Measurements from ENCODE around the gene DNAJC8.

The DNAJC8 gene, protein sequence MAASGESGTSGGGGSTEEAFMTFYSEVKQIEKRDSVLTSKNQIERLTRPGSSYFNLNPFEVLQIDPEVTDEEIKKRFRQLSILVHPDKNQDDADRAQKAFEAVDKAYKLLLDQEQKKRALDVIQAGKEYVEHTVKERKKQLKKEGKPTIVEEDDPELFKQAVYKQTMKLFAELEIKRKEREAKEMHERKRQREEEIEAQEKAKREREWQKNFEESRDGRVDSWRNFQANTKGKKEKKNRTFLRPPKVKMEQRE

DNA sequence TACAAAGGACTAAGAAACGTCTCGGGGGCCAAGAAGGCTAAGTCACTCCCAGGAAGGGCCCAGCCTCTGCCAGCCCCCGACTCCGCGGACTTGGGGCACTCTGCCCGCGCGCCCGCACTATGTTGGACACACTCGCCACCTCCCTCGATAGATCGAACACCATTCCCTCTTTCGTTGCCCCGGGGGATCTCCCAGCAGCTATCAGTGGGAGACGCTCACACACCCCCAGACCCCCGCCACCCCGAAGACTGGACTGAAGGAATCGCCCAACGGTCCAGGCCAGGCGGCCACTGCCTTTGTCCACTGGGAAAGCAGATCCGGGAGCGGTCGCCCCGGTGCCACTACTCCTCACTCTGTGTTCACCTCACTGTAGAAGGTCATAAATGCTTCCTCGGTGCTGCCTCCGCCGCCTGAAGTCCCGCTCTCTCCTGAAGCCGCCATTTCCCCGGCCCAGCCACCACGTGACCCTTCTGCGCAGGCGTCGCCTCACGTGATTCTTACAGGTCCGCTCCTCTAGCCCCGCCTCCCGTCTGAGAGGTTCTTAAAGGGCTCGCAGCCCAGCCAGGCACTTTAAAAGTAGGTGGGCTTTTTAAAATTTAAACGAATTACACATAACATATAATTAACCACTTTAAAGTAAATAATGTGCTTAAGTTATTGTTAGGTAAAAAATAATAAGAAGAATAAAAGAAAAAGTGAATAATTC, at the start of gene DNAJC8:
Gene DNAJC8, minus strand, starts transcription at position 472 of the 706 bp plus-strand sequence. Its CDS starts 31 bp downstream, at position 441.
- peak; percentile 93 for DNase-seq

DNA sequence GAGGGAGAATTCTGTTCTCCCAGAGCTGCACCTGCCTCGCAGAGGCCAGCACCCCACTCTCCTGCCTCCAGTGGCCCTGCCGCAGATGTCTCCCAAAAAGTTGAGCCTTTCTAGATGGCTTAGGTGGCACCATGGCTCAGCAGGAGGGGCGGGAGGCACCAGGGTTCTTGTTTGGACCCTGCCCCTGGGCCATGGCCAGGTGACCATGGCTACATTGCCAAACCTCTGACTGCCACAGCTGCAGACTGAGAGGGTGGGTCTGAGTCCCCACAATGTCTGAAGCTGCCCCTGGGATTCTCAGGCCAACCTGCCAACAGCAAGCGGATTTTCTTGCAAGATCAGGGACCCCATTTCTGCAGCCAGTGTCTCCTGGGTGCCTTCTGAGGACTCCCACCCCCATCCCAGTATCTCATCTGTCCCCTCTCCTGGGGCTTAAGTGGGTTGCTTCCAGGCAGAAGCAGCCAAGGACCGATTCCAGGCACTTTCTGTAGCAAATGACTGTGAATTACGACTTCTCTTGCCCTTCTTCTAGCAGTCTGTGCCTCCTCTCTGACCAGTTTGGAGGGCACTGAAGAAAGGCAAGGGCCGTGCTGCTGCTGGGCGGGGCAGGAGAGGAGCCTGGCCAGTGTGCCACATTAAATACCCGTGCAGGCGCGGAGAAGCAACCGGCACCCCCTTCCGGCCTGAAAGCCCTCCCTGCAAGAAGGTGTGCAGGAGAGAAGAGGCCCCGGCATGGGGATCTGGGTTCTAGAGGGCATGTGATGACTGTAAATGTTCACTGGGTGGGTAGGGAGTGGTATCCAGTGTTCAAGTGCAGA, 49.0 kb upstream of the DNAJC8 start:
- DNase-seq = no peak

DNA sequence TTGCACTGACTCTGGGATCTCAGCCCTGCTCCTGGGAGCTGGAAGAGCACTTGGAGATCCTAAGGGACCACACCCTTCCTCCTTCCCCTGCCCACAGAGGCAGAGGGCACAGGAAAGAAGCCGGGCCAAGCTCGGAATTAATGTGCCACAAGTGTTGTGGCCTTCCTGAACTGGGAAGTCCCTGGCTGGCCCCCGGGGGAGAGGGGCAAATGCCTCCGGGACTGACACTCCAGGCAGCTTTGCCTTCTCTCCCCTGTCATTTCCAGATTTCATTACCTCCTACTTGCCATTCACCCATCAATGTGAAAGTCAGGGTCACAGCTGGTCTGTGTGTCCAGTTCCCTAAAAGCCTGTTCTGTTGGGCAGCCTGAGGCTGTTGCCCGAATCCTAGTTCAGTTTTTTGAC, 48.1 kb upstream of the DNAJC8 start:
- DNase-seq = no peak

DNA sequence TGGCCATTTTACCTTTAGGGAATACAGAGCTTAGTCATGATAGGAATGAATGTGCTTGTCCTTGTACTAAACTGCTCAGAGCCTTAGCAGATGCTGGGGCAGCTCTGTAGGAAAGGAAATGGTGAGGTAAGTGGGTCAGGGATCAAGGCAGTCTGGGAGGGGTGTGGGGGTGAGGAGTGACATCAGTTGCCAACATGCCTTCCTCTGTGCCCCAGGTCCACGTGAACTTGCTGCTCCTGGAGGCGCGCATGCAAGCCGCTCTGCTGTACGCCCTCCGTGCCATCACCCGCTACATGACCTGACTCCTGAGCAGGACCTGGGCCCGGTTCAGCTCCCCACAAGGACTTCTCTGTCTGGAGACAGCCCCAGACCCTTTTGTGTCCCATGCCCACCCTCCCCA, 47.7 kb upstream of the DNAJC8 start:
- no peak for DNase-seq

DNA sequence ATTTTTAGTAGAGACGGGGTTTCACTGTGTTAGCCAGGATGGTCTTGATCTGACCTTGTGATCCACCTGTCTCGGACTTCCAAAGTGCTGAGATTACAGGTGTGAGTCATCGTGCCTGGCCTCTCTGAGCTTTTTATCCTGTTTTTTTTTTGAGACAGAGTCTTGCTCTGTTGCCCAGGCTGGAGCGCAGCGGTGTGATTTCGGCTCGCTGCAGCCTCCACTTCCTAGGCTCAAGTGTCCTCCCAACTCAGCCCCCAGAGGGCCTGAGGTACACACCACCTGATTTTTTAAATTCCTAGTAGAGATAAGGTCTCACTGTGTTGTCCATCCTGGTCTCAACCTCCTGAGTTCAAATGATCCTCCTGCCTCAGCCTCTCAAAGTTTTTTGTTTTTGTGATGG, 46.9 kb upstream of the DNAJC8 start:
- no peak for DNase-seq

DNA sequence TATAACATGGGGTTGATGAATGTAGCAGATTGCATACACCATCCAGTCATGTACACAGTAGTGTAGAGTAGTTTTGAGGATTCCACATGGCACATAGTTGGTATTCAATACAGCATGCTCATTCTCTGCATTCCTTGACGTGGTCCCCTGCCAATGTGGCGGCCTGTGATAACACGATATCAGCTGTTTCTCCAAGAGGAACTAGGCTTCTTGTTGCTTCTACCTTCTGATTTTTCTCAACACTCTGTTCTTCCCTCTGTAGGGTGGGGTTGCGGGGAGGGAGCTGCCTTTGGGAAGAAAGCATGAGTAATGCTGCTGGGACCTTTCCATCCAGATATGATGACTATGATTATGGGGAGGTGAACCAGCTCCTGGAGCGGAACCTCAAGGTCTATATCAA, 45.9 kb upstream of the DNAJC8 start:
- no peak for DNase-seq

DNA sequence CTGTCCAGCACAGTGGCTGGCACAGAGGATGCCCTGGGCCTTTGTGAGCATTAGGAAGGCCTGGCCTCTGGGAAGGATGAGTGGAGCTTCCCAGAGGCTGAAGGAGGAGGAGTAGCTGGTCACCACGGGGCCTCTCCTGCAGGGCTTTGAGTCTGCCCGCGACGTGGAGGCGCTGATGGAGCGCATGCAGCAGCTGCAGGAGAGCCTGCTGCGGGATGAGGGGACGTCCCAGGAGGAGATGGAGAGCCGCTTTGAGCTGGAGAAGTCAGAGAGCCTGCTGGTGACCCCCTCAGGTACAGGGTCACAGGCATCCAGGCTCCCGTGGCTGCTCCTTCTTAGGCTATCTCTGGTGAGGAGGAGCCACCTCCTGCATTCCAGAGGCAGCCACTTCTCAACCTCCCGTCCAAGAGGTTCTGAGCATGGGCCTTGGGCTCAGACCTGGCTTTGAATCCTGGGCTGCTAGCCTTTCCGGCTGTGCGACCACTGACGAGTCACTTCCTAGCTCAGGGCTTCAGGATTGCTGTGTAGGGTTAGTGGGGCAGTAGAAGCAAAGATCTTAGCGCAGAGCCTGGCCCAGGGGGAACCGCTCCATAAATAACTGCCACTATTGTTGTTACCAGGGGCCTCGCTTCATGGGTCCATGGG, 40.5 kb upstream of the DNAJC8 start:
- no peak for DNase-seq

DNA sequence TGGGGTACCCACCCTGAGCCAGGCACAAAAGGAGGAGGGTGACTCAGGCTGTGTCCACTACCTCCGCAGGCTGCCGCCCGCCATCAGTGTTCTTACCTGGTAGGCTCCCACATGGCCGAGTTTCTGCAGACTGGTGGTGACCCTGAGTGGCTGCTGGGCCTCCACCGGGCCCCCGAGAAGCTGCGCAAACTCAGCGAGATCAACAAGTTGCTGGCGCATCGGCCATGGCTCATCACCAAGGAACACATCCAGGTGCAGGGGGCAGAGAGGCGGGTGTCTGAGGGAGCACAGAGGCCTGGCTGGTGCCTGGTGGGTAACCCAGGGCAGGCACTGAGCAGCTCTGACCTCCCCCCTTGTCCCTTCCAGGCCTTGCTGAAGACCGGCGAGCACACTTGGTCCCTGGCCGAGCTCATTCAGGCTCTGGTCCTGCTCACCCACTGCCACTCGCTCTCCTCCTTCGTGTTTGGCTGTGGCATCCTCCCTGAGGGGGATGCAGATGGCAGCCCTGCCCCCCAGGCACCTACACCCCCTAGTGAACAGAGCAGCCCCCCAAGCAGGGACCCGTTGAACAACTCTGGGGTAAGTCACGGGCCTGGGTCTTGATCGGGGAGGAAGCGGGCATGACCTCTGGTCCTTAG, 39.5 kb upstream of the DNAJC8 start:
- no peak for DNase-seq

DNA sequence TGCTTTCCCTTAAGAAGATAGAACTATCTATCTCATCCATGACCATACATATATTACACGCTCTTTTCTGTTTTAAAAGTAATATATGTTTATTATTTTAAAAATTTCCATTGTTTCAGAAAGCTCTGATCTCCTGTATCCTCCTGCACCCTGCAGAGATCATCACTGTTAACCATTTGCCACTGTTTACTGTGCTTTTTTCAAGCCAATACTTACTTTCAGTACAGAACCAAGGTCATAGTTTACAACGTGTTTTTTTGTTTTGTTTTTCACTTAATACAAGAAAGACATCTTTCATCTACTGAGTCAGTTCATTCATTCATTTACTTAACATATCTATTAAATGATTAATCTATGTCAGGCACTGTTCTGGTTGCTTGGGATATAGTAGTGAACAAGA, 36.7 kb upstream of the DNAJC8 start:
- no peak for DNase-seq

DNA sequence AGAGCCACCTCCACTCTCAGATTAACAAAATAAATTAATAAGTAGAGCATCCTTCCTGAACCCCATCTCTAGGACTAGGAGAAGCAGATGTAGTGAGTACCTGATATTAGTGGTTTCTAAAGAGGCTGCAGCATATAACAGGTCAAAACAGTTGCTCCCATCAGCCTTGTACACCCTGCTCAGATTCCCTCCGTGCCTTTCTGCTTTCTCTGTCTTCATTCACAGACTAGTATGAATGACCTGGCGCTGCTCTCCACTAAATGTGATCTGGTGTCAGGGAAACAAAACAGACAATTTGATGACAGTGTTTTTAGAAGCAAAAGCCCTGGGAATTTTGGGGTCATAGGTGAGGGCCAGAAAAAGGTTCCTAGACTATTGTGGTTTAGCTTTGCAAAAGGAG, 34.8 kb upstream of the DNAJC8 start:
- no peak for DNase-seq

DNA sequence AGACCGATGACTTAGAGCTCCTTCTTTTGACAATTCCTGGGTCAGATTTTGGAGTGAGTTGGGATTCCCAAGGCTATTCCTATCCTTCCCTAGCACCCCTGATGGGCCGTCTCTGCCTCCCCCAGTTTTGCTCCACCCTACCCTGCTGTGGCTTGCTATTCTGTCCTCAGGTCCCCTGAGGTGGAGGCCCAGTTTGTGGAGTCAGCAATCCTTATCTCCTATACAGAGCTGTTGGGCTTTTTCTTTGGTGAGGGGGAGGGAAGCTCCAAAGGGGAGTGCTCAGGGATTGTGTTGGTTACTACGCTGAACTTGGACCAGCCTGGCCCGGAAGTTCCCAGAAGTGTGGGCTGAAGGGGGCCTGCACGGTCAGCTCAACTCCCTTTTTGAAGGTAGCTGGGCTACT, 34.1 kb upstream of the DNAJC8 start:
- no peak for DNase-seq

DNA sequence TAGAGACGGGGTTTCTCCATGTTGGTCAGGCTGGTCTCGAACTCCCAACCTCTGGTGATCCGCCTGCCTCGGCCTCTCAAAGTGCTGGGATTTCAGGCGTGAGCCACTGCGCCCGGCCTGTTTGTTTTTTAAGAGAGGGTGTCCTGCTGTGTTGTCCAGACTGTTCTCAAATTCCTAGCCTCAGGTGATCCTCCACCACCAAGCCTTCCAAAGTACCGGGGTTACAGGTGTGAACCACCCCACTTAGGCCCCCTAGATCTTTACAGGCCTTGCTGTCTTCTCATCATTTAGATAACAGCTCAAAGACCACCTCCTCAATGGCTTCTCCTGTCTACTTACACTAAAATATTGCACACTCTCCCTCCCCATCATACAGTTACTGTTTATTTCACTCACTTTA, 32.7 kb upstream of the DNAJC8 start:
- DNase-seq = no peak

DNA sequence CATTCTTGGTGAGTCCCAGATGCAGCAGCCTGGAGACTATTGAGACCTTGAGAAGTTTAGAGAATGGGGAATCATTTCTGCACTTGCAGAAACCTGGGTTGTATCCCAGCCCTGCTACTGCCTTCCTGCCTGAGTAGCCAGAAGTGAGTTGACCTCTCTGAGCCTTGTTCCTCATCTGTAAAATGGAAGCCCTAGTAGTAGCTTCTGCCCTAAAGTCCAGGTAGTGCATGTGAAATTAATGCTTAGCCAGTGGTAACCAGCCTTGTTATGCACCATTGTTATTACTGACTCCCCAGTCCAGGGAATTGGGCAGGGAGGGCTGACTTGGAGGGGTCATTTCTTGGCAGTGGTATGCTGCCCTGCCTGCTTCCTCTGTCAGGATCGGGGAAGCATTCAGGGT, 32.1 kb upstream of the DNAJC8 start:
- no peak for DNase-seq

DNA sequence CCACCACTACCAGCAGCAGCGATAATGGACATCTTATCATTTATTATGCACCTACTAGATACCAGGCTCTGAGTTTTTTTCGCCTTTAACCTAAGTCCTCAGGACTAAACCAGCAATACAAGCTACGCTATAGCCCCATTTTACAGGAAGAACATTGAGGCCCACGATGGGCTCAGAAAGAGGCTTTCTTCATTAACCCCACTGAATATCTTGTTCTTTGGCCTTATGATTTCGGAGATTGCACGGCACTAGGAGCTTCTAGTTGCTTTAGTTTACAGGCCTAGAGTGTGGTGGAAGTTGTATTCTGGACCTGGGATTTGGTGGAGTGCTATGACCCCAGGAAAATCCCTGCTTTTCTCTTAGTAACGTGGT, 28.0 kb upstream of the DNAJC8 start:
- DNase-seq = no peak

DNA sequence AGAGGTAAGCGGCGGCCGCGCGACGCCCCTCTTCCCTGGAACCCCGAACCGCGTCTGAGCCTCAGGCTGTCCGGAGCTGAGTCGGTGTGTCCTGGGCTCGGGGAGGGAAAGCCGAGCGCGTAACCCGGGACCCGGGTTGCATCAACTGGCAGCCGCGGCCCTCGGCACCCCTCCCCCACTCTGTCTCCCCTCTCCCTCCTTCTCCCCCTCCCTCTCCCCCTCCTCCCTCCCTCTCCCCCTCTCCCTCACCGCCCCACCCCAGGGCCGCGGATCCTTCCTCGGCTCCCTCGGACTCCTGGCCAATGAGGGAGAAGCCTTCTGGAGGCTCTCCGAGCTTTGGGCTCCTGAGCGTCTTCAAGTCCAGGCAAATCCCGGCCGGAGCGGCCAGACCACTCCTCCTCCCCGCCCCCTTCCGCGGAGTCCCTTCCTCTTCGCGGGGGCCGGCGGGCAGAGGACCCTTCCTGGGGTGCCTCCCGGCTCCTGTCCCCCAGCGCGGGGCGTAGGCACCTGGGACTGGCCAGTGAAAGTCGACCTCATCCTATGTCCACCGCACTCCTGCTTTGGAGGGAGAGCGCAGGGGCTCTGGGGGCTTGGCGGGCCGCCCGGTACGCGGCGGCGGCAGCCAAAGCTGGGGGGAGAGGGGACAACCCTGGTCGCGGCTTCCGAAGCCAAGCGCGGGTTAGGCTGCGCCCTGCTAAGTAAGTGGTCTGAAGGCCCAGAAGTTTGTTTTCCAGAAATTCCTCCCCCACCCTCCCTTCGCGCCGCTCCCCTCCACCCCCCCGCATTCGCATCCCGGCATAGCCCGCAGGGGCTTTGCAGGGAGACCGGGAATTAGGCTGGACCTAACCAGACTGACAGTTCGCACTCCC, 27.3 kb upstream of the DNAJC8 start:
- peak; percentile 28 for DNase-seq

DNA sequence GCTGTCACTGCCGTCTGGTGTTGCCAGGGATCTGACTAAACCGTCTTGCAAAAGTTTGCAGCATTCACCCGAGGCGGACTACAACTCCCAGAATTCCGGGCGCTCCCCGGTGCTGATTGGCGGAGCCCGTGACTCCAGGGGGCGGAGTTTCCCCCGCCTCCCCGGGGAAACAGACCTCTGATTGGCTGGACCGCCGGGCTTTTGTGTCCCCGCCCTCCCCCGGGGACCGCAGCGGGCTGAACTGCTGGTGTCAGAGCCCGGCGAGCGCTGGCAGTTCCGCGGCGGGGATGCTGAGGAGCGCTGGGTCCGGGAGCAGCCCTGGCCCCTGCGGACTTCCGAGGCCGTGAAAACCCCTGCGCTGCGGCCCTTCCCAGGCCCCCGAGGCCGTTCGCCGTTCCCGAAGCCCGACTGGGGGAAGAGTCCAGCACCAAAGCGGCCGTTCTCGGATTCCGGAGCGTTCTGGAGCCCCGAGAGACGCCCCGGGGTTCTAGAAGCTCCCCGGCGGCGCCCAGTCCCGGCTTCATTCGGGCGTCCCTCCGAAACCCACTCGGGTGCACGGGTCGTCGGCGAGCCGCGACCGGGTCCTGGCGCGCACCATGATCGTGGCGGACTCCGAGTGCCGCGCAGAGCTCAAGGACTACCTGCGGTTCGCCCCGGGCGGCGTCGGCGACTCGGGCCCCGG, 26.6 kb upstream of the DNAJC8 start, which contains the start of gene SESN2:
Gene SESN2, plus strand, starts transcription at position 267 of the 682 bp plus-strand sequence. Its CDS starts 330 bp downstream, at position 597.
- DNase-seq = peak; percentile 97

DNA sequence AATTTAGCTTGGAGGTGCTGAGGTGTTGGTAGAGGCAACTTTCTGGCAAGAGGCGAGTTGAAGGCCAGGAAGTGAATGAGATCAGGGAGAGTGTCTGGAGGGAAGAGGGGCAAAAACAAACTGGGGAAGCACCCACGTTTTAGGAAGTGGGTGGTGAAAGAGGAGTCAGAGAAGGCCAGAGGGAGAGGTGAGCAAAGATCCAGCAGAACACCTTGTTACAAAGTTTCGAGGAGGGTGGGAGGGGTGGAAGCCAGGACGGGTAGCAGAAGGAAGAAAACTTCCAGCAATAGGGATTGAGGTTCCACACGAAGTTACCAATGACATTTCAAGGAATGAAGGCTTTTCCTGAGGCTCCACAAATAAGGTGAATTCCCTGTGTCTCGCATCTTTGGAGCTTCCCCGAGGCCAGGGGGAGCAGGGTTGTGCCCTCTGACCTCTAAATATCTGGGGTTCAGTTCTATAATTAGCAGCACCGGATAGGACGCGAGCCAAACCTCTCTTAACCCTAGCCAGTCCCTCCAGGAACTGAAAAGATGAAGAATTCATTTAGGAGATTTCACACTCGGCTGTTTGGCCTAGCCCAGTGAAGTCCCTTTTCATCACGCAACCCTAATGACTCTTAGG, 25.9 kb upstream of the DNAJC8 start:
- no peak for DNase-seq

DNA sequence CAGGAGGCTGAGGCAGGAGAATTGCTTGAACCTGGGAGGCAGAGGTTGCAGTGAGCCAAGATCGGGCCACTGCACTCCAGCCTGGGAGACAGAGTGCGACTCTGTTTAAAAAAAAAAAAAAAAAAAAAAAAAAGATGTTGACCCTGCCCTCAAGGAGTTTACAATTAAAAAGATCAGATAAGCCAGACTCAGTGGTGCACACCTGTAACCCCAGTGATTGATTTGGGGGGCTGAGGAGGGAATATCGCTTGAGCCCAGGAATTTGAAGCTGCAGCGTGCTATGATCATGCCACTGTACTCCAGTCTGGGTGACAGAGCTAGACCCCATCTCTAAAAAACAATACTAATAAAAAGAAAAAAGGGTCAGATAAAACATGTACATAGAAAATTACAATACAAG, 24.9 kb upstream of the DNAJC8 start:
- no peak for DNase-seq

DNA sequence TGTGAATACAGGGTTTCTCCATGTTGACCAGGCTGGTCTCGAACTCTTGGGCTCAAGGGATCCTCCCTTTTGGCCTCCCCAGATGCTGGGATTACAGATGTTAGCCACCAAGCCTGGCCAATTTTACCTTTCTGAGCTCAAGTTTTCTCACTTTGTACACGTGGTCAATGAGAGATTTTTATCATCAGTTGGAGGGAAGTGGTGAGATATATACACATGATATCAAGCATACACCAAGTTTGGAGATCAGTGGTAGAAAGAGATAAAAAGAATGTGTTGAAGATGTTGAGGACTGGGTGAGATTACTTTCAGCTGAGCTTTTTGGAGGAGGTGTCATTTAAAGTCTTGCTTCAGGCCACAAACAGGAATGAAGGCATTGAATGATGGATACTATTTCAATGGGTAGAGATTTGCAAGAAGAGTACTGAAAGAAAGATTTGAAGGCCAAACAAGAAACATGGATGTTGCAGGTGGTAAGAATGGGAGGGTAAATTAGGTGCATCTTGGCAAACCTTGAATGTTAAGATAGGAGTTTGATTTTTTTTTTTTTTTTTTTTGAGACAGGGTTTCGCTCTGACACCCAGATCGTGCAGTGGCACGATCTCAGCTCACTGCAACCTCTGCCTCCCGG, 23.5 kb upstream of the DNAJC8 start:
- DNase-seq = no peak

DNA sequence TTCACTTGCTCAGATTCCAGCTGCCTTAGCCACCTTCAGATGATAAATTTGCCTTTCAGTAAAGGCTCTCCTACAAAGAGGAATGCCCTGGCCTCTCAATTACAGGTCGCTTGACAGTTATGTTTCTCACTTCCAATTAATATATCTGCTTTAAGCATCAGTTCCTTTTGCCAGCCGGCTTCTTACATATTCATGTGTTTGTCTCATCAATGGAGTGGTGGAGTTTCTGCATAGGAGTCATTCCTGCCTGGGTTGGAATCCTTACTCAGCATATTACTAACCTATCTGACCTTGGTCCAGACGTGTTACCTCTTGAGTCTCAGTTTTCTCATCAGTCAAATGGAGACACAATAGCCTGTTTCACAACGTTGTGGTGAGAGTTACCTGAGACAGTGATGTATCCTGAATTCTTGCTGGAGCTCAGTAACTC, 17.1 kb upstream of the DNAJC8 start:
- DNase-seq = no peak

Measured in NCI-H2171 (cell line).